ENCODE data around the gene COMTD1.

Gene COMTD1

DNA sequence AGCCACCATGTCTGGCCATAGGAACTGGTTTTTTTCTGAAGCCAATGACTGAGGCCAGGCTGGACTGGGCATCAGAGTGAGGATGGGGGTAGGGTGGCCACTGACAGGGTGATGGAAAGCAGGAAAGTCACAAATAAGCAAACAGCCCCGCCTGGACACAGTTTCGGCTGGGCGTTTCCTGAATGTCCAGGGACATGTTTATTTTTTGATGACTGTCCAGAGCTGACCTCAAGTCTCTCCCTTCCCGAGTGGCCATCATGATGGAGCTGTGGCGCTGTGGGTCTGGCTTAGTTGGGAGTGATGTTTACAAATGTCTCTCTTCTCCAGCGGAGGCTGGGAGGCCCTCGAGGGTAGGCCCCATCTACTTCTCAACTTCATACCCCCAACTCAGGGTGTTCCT is 37.1 kb upstream of the COMTD1 start:
- in situ Hi-C loops (cut with HindIII; ENCODE audit: low sequenced_read_pairs): no loop called here
- TF ChIP-seq, protein P1, sequence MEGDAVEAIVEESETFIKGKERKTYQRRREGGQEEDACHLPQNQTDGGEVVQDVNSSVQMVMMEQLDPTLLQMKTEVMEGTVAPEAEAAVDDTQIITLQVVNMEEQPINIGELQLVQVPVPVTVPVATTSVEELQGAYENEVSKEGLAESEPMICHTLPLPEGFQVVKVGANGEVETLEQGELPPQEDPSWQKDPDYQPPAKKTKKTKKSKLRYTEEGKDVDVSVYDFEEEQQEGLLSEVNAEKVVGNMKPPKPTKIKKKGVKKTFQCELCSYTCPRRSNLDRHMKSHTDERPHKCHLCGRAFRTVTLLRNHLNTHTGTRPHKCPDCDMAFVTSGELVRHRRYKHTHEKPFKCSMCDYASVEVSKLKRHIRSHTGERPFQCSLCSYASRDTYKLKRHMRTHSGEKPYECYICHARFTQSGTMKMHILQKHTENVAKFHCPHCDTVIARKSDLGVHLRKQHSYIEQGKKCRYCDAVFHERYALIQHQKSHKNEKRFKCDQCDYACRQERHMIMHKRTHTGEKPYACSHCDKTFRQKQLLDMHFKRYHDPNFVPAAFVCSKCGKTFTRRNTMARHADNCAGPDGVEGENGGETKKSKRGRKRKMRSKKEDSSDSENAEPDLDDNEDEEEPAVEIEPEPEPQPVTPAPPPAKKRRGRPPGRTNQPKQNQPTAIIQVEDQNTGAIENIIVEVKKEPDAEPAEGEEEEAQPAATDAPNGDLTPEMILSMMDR (IDR thresholded peaks at IDR 0.05; ENCODE audit: low read depth, low read length): no peak
- no peak for DNase-seq (ENCODE audit: low read depth, low spot score)
- no peak overlapping the region for H3K4me3 ChIP-seq (ENCODE audit: low read depth, low read length)

DNA sequence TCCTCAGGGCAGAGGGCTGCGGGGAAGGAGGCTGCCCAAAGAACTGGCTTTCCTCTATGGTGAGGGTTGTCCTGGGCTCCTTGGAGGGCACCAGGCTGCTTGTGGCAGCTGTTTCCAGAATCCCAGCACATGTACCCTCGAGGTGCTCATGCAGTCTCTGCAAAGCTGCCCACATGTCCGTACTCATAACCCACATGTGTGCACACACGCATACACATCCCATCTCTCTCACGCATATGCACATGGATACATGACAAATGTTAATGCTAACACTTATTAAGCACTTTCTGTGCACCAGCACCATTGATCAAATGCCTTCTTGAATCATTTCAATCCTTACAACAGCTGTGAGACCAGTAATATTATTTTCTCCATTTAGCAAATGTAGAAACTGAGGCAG is 36.3 kb upstream of the COMTD1 start:
- no peak for DNase-seq (ENCODE audit: low read depth, low spot score)
- TF ChIP-seq, protein P1 (IDR thresholded peaks at IDR 0.05; ENCODE audit: low read depth, low read length): no peak
- in situ Hi-C loops (cut with HindIII; ENCODE audit: low sequenced_read_pairs): no loop called here
- H3K4me3 ChIP-seq (ENCODE audit: low read depth, low read length): no peak overlapping the region

DNA sequence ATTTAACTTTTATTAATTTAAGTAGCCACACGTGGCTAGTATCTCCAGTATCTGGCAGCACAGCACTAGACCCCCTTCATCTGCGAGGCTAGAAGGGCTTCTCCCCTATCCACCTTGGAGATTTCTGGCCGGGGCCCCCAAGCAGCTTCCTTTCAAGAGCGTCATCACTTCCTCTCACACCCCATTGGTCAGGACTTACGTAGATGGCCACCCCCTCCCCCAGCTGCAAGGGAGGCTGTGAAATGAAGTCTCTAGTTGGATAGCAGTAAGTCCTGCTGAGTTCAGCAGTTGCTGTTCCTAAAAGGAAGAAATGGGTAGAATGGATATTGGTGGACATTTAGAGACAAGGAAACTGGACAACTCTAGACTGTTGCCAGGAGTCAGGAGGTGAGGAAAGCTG is 33.8 kb upstream of the COMTD1 start:
- TF ChIP-seq, protein P1 (IDR thresholded peaks at IDR 0.05; ENCODE audit: low read depth, low read length): no peak
- in situ Hi-C loops (cut with HindIII; ENCODE audit: low sequenced_read_pairs): no loop called here
- H3K4me3 ChIP-seq (ENCODE audit: low read depth, low read length): no peak overlapping the region
- no peak for DNase-seq (ENCODE audit: low read depth, low spot score)

DNA sequence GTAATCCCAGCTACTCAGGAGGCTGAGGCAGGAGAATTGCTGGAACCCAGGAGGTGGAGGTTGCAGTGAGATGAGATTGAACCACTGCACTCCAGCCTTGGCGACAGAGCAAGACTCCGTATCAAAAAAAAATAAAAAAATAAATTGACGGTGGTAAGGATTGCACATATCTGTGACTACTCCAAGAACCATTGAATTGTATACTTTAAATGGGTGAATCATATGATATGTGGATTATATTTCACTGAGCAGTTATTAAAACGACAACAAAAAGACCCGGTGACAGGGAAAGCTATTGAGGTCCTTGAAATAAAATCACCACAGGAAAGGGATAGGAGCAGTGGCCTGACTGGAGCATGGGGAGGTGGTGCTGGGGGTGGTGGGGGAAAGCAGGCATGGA is 31.2 kb upstream of the COMTD1 start:
- TF ChIP-seq, protein P1 (IDR thresholded peaks at IDR 0.05; ENCODE audit: low read depth, low read length): no peak
- H3K4me3 ChIP-seq (ENCODE audit: low read depth, low read length): no peak overlapping the region
- in situ Hi-C loops (cut with HindIII; ENCODE audit: low sequenced_read_pairs): no loop called here
- DNase-seq (ENCODE audit: low read depth, low spot score): no peak

DNA sequence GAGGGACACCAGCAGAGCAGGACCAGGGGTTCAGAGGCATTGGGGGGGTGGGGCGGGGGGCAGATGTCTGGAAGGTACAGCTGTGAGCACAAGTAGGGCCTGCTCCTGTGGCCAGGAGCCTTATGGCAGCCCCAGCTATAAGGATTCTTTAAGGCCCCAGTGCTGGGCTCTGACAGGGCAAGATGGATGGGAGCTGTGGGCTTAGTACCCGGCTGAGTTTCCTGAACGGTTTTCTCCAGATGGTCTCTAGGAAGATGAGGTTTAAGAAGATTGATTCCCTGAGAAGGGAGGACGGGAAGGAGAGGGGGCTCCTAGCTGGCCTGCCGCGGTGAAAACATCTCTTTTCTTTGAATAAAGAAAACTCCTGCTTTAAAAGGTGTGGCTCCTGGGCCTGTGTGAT is 30.1 kb upstream of the COMTD1 start:
- DNase-seq (ENCODE audit: low read depth, low spot score): no peak
- TF ChIP-seq, protein P1 (IDR thresholded peaks at IDR 0.05; ENCODE audit: low read depth, low read length): no peak
- in situ Hi-C loops (cut with HindIII; ENCODE audit: low sequenced_read_pairs): no loop called here
- H3K4me3 ChIP-seq (ENCODE audit: low read depth, low read length): no peak overlapping the region

DNA sequence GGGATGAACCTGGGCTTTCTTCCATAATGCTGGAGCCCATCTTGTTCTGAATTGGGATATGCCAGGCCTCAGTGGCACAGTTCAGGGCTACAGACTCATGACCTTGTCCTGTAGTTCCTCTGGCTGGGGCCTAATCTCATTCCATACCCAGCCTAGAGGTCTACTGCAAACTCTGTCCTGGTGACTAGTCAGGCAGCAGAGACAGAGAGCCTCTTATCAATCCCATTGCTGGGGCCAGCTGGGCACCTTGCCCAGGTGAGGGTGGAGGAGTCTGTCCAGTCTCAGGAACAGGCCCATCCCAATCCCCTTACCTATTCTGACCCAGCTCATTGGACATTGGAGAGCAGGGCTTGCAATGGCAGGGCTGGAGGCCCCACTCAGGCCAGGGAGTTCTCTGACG is 28.0 kb upstream of the COMTD1 start:
- in situ Hi-C loops (cut with HindIII; ENCODE audit: low sequenced_read_pairs): no loop called here

More for the DNA sequence above, 28.0 kb upstream of the COMTD1 start:
- H3K4me3 ChIP-seq (ENCODE audit: low read depth, low read length): no peak overlapping the region
- TF ChIP-seq, protein P1 (IDR thresholded peaks at IDR 0.05; ENCODE audit: low read depth, low read length): no peak
- no peak for DNase-seq (ENCODE audit: low read depth, low spot score)

All from astrocyte of the spinal cord (primary cell).